HT1080 (cell line): ENCODE results near the gene TRAF3IP3. TPM values are rescaled to one million over a fixed set of nuclear protein-coding genes. Genes with fewer than 3 reads are reported as not detected.
A peak's percentile ranks its signal among the peaks of the same experiment; 100 is the strongest.
"Not testable (repeated sequence)": the region's sequence is repeated elsewhere in the genome, so short reads cannot be mapped to it uniquely, and the experiment has no call there.

Experiments used
- DNase-seq: peaks from one replicate; pipeline ENCODE4 v3.0.0-alpha.2; 2015; ENCODE audit warnings: low read depth
- total RNA-seq: library from RNA; depleted of rRNA; stranded (reverse); fragments of >200 nt; shearing (Covaris generic); gene quantifications from 2 replicates; pipeline ENCODE4 v1.2.3, GENCODE V29; 2014

The TRAF3IP3 gene
- total RNA-seq, 1 experiment from 2014 or later = not detected

- no peak for DNase-seq
These were observed 11.9 kb downstream of the TRAF3IP3 start for GRCh38 chr1:209767706-209768105.

GRCh38 chr1:209768354-209768774, 12.5 kb downstream of the TRAF3IP3 start:
- DNase-seq = no peak

- peak; percentile 99 for DNase-seq
These were observed 13.5 kb downstream of the TRAF3IP3 start for GRCh38 chr1:209769171-209769904.

GRCh38 chr1:209769971-209770370, 14.1 kb downstream of the TRAF3IP3 start:
- DNase-seq = no peak

GRCh38 chr1:209770636-209771415, 15.0 kb downstream of the TRAF3IP3 start:
- DNase-seq = no peak

- no peak for DNase-seq
These were observed 16.3 kb downstream of the TRAF3IP3 start for GRCh38 chr1:209772126-209772525.

- no peak for DNase-seq
These were observed 18.7 kb downstream of the TRAF3IP3 start for GRCh38 chr1:209774592-209774991.

GRCh38 chr1:209775678-209776077, 19.8 kb downstream of the TRAF3IP3 start:
- DNase-seq = no peak

GRCh38 chr1:209777587-209777986, 21.7 kb downstream of the TRAF3IP3 start:
- DNase-seq = no peak

GRCh38 chr1:209778102-209778501, 22.2 kb downstream of the TRAF3IP3 start:
- DNase-seq = no peak

GRCh38 chr1:209780268-209780667, 24.4 kb downstream of the TRAF3IP3 start:
- no peak for DNase-seq

- DNase-seq = no peak
These were observed 27.5 kb downstream of the TRAF3IP3 start for GRCh38 chr1:209783386-209783785.

GRCh38 chr1:209784265-209785169, 28.7 kb downstream of the TRAF3IP3 start, which contains the start of gene C1orf74:
C1orf74 (minus strand) TSS chr1:209784559; CDS start chr1:209783634, 925 bp downstream.
- peak; percentile 98 for DNase-seq

GRCh38 chr1:209785592-209785991, 29.7 kb downstream of the TRAF3IP3 start:
- no peak for DNase-seq

- DNase-seq = no peak
These were observed 30.3 kb downstream of the TRAF3IP3 start for GRCh38 chr1:209786146-209786545.

GRCh38 chr1:209787551-209787950, 31.7 kb downstream of the TRAF3IP3 start:
- peak; percentile 21 for DNase-seq

GRCh38 chr1:209789245-209789644, 33.4 kb downstream of the TRAF3IP3 start:
- no peak for DNase-seq

GRCh38 chr1:209790286-209791193, 34.7 kb downstream of the TRAF3IP3 start:
- DNase-seq = peak; percentile 76

GRCh38 chr1:209791920-209792319, 36.1 kb downstream of the TRAF3IP3 start:
- no peak for DNase-seq

GRCh38 chr1:209793711-209794110, 37.9 kb downstream of the TRAF3IP3 start:
- not testable (repeated sequence) for DNase-seq
